Naive B cell (primary cell): ENCODE results near the gene NIM1K. TPM values are rescaled to one million over a fixed set of nuclear protein-coding genes. Genes with fewer than 3 reads are reported as not detected.
"Not testable (repeated sequence)": the region's sequence is repeated elsewhere in the genome, so short reads cannot be mapped to it uniquely, and the experiment has no call there.

Experiments used
- ATAC-seq, 2 donors: fragments of 150-1000 bp; cut with Tn5 transposase; 2 replicates each; pipeline ENCODE4 v1.10.0; 2021; ENCODE audit warnings: low read depth in 2 of 2, mild to moderate bottlenecking in 2 of 2, moderate library complexity in 2 of 2
- DNase-seq: peaks from one replicate; pipeline ENCODE4 v3.0.0; 2022
- H3K27ac Mint-ChIP-seq, 6 donors: one replicate each; pipeline ENCODE4 v1.8.0; 2020 to 2022; ENCODE audit warnings: mild to moderate bottlenecking in 6 of 6, mixed read lengths in 6 of 6, moderate library complexity in 5 of 6, inconsistent platforms in 2 of 6
- H3K27me3 Mint-ChIP-seq, 3 donors: one replicate each; pipeline ENCODE4 v1.8.0; 2021 to 2022; ENCODE audit warnings: mixed read lengths in 3 of 3, mild to moderate bottlenecking in 1 of 3
- H3K36me3 Mint-ChIP-seq, 2 donors: one replicate each; pipeline ENCODE4 v1.8.0; 2020 to 2022; ENCODE audit warnings: mixed read lengths in 2 of 2, inconsistent platforms in 1 of 2, mild to moderate bottlenecking in 1 of 2
- H3K4me1 Mint-ChIP-seq, 3 donors: one replicate each; pipeline ENCODE4 v1.8.0; 2020 to 2022; ENCODE audit warnings: mixed read lengths in 3 of 3, inconsistent platforms in 1 of 3, mild to moderate bottlenecking in 1 of 3, moderate library complexity in 1 of 3
- H3K4me3 Mint-ChIP-seq, 8 donors: one replicate each; pipeline ENCODE4 v1.8.0; 2020 to 2022; ENCODE audit warnings: mild to moderate bottlenecking in 8 of 8, mixed read lengths in 8 of 8, moderate library complexity in 8 of 8, inconsistent platforms in 2 of 8
- H3K9me3 Mint-ChIP-seq, 7 donors: one replicate each; pipeline ENCODE4 v1.8.0; 2020 to 2022; ENCODE audit warnings: mixed read lengths in 7 of 7, mild to moderate bottlenecking in 5 of 7, inconsistent platforms in 2 of 7, moderate library complexity in 1 of 7
- polyA plus RNA-seq, 6 donors: library from polyadenylated mRNA; unstranded; fragments of 300-500 nt; fragmentation: Illumina TruSeq; gene quantifications; one replicate each; pipeline ENCODE4 v1.2.3, GENCODE V29; 2021; ENCODE audit warnings: low read depth in 6 of 6

NIM1K gene
- polyA plus RNA-seq, 6 donors from 2014 or later: 0.09 to 0.90 (median 0.22) TPM; not detected in 2

- H3K36me3 Mint-ChIP-seq: peaks cover 36 to 42% of the 10 kb centered on the region in 2 donors
- not testable (repeated sequence) for H3K27ac Mint-ChIP-seq, H3K4me3 Mint-ChIP-seq, H3K27me3 Mint-ChIP-seq, ATAC-seq, H3K9me3 Mint-ChIP-seq, DNase-seq
- H3K4me1 Mint-ChIP-seq: peaks cover 16 to 20% (median 17%) of the 10 kb centered on the region in 3 donors
These were observed 27.2 kb upstream of the NIM1K start for GRCh38 chr5:43164801-43165200.

- Mint-ChIP-seq H3K9me3 (no peaks in the 10 kb centered on the region), H3K27me3 (no peaks in the 10 kb centered on the region), H3K4me3 (peak overlapping the region in 1 of 8 donors; percentile 36), H3K4me1 (peaks cover 14 to 20% (median 16%) of the 10 kb centered on the region in 3 donors), H3K27ac (peak overlapping the region in 1 of 6 donors; percentile 82), H3K36me3 (peaks cover 36 to 42% of the 10 kb centered on the region in 2 donors)
- ATAC-seq (no peak), DNase-seq (no peak)
These were observed 26.7 kb upstream of the NIM1K start for GRCh38 chr5:43165323-43165722.

DNA sequence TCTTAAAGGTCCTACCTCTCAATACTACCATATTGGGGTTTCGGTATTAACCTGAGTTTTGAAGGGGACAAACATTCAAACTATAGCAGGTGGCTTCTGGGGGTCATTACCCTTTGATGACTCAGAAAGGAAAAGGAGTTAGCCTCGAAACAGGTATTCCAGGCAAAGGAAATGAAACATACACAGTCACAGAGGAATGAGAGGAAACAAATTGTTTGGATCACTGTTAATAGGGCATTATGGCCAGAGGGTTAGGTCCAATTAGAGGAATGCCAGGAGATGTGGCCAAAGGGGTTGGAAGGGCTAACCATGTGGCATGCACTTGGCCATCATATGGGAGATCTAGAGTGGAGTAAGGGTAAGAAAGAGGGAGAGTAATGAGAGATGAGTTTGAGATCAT lies 23.9 kb upstream of the NIM1K start:
- Mint-ChIP-seq H3K9me3 (no peaks in the 10 kb centered on the region), H3K4me3 (no peak overlapping the region), H3K27me3 (no peaks in the 10 kb centered on the region), H3K36me3 (peaks cover 31 to 44% of the 10 kb centered on the region in 2 donors), H3K27ac (peak overlapping the region in 2 of 6 donors; percentile 28 to 30), H3K4me1 (peaks cover 3 to 28% (median 15%) of the 10 kb centered on the region in 3 donors)
- DNase-seq (no peak), ATAC-seq (no peak)

GRCh38 chr5:43171451-43171850 lies 20.6 kb upstream of the NIM1K start:
- no peak for ATAC-seq
- H3K4me3 Mint-ChIP-seq: no peak overlapping the region
- no peak for DNase-seq
- no peaks in the 10 kb centered on the region for H3K27me3 Mint-ChIP-seq
- no peaks in the 10 kb centered on the region for H3K9me3 Mint-ChIP-seq
- peaks cover 21 to 30% of the 10 kb centered on the region in 2 donors for H3K36me3 Mint-ChIP-seq
- peak overlapping the region in 3 of 6 donors; percentile 20 to 91 (median 33) for H3K27ac Mint-ChIP-seq
- peaks cover 0 to 24% (median 10%) of the 10 kb centered on the region in 3 donors for H3K4me1 Mint-ChIP-seq

GRCh38 chr5:43171926-43172325 lies 20.1 kb upstream of the NIM1K start:
- DNase-seq: no peak

GRCh38 chr5:43172779-43173178 lies 19.2 kb upstream of the NIM1K start:
- Mint-ChIP-seq H3K4me3 (no peak overlapping the region), H3K4me1 (peaks cover 0 to 20% (median 10%) of the 10 kb centered on the region in 3 donors), H3K36me3 (peaks cover 21 to 30% of the 10 kb centered on the region in 2 donors), H3K27me3 (no peaks in the 10 kb centered on the region), H3K9me3 (no peaks in the 10 kb centered on the region), H3K27ac (peak overlapping the region in 1 of 6 donors; percentile 24)
- no peak for DNase-seq
- no peak for ATAC-seq

More at GRCh38 chr5:43171926-43172325, 20.1 kb upstream of the NIM1K start:
- no peak overlapping the region for H3K27ac Mint-ChIP-seq
- no peak for ATAC-seq
- no peaks in the 10 kb centered on the region for H3K9me3 Mint-ChIP-seq
- H3K4me1 Mint-ChIP-seq: peaks cover 0 to 21% (median 10%) of the 10 kb centered on the region in 3 donors
- peak overlapping the region in 1 of 8 donors; percentile 29 for H3K4me3 Mint-ChIP-seq
- H3K27me3 Mint-ChIP-seq: no peaks in the 10 kb centered on the region
- H3K36me3 Mint-ChIP-seq: peaks cover 21 to 30% of the 10 kb centered on the region in 2 donors

DNA sequence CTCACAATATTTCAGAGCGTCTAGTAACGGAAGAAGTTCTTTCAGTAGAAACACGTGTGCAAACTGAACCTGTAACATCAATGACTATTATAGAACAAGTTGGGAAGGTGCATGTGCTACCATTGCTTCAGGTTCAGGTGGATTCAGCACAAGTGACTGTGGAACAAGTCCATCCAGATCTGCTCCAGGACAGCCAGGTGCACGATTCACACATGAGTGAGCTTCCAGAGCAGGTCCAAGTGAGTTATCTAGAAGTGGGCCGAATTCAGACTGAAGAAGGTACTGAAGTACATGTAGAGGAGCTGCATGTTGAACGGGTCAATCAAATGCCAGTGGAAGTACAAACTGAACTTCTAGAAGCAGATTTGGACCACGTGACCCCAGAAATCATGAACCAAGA lies 17.4 kb upstream of the NIM1K start:
- peaks cover 0 to 15% (median 10%) of the 10 kb centered on the region in 3 donors for H3K4me1 Mint-ChIP-seq
- no peak overlapping the region for H3K4me3 Mint-ChIP-seq
- H3K36me3 Mint-ChIP-seq: peaks cover 17 to 20% of the 10 kb centered on the region in 2 donors
- DNase-seq (no peak), ATAC-seq (no peak)
- no peaks in the 10 kb centered on the region for H3K27me3 Mint-ChIP-seq
- no peaks in the 10 kb centered on the region for H3K9me3 Mint-ChIP-seq
- H3K27ac Mint-ChIP-seq: peak overlapping the region in 1 of 6 donors; percentile 66

GRCh38 chr5:43179836-43180235 lies 12.2 kb upstream of the NIM1K start:
- Mint-ChIP-seq H3K9me3 (no peaks in the 10 kb centered on the region), H3K36me3 (peaks cover 3 to 8% of the 10 kb centered on the region in 2 donors), H3K4me3 (no peak overlapping the region), H3K4me1 (peaks cover 0 to under 1% (median 0%) of the 10 kb centered on the region in 3 donors), H3K27ac (peak overlapping the region in 1 of 6 donors; percentile 46), H3K27me3 (no peaks in the 10 kb centered on the region)
- DNase-seq (no peak), ATAC-seq (no peak)

DNA sequence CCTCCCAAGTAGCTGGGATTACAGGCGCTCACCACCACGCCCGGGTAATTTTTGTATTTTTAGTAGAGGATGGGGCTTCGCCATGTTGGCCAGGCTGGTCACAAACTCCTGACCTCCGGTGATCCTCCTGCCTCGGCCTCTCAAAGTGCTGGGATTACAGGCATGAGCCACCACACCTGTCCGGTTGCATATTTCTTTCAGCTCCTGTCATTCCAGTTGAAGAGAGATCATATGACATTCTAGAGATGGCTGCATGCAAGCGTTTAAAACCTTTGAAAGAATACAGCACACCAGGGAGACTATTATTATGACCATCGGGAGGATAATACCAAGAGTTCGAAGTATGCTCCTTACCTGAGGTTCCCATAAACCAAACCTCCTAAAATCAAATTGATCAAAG lies 9.6 kb upstream of the NIM1K start:
- no peak for ATAC-seq

DNA sequence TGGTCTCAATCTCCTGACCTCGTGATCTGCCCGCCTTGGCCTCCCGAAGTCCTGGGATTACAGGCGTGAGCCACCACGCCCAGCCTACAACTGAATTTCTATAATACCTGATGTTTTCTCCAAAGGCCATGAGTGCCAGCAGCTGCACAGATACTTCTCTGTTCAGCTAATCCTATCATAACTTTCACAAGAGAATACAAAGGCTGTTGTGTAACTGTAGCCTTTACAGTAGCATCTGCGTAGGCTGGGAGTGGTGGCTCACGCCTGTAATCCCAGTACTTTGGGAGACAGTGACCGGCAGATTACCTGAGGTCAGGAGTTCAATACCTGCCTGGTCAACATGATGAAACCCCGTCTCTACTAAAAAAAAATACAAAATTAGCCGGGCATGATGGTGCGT lies 8.9 kb upstream of the NIM1K start:
- not testable (repeated sequence) for ATAC-seq, H3K4me3 Mint-ChIP-seq, H3K4me1 Mint-ChIP-seq, H3K9me3 Mint-ChIP-seq, DNase-seq, H3K27me3 Mint-ChIP-seq, H3K36me3 Mint-ChIP-seq
- peak overlapping the region in 1 of 6 donors; percentile 24 for H3K27ac Mint-ChIP-seq

More for the DNA sequence above, 9.6 kb upstream of the NIM1K start:
- Mint-ChIP-seq H3K27me3 (no peaks in the 10 kb centered on the region), H3K4me1 (no peaks in the 10 kb centered on the region), H3K9me3 (no peaks in the 10 kb centered on the region), H3K27ac (no peak overlapping the region), H3K4me3 (no peak overlapping the region), H3K36me3 (peaks cover 0 to 7% of the 10 kb centered on the region in 2 donors)
- DNase-seq: no peak

DNA sequence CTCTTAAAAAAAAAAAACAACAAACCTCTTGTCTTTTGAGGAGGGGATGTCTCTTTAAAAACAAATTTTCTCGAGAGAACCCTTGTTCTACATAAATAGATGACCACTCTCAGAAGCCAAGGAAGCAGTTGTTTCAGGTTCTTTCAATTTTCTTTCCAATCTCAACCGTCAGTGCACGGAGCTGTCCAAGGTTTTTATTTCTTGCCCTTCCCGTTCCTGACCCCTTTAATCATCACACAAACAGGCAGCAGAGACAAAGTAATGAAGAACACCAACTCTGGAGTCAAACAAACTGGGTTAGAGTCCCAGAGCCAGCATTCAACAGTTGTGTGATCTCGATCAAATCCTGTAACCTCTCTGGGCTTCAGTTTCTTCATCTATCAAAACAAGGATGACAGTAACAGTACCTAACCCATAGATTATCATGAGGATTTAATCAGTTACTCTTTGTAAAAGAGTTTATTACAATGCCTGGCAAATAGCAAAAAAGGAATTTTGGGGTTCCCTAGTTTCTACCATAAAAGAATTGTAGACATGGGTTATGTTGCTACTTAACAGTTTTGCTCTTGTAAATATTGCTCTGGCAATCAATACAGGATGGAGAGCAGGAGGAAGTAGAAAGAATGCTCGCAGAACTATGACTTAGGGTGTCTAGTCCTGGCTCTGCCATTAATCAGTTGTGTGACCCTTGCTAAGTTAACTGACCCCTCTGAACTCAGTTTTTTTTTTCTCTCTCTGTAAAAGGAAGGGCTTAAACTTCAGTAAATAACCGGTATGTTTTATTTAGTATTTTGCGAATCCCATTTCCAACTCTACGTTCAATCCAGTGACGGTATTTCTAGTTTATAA lies 1.0 kb upstream of the NIM1K start:
- Mint-ChIP-seq H3K27me3 (peaks cover 7 to 25% (median 19%) of the 10 kb centered on the region in 3 donors), H3K4me3 (peak overlapping the region; percentile 81 to 93 (median 91)), H3K9me3 (peaks cover 0 to 6% (median 0%) of the 10 kb centered on the region in 7 donors), H3K27ac (peak overlapping the region; percentile 19 to 81 (median 62)), H3K4me1 (peaks cover 19 to 30% (median 26%) of the 10 kb centered on the region in 3 donors), H3K36me3 (no peaks in the 10 kb centered on the region)
- DNase-seq (no peak), ATAC-seq (no peak)

GRCh38 chr5:43192558-43193180 lies 644 bp downstream of the NIM1K start:
- Mint-ChIP-seq H3K9me3 (peaks cover 0 to 6% (median 0%) of the 10 kb centered on the region in 7 donors), H3K36me3 (no peaks in the 10 kb centered on the region), H3K4me1 (peaks cover 19 to 30% (median 26%) of the 10 kb centered on the region in 3 donors), H3K27me3 (peaks cover 10 to 25% (median 19%) of the 10 kb centered on the region in 3 donors), H3K27ac (peak overlapping the region in 5 of 6 donors; percentile 76 to 95 (median 84)), H3K4me3 (peak overlapping the region; percentile 81 to 93 (median 91))
- no peak for DNase-seq
- ATAC-seq: peak; percentile 55 to 57

- Mint-ChIP-seq H3K27ac (peak overlapping the region in 5 of 6 donors; percentile 70 to 95 (median 77)), H3K27me3 (peaks cover 16 to 25% (median 19%) of the 10 kb centered on the region in 3 donors), H3K4me1 (peaks cover 19 to 30% (median 26%) of the 10 kb centered on the region in 3 donors), H3K4me3 (peak overlapping the region; percentile 81 to 93 (median 91)), H3K36me3 (no peaks in the 10 kb centered on the region), H3K9me3 (peaks cover 0 to 2% (median 0%) of the 10 kb centered on the region in 7 donors)
- DNase-seq (peak; percentile 39), ATAC-seq (peak; percentile 62 to 70)
These were observed 1.3 kb downstream of the NIM1K start for GRCh38 chr5:43193181-43193893.
